Loucy (cell line): ENCODE measurements around the gene ANO7.

Experiments
- H2AFZ ChIP-seq: fragments of 200-600 bp; sonication (generic); 2 replicates; pipeline ENCODE4 v1.6.0; 2016; ENCODE audit warnings: antibody characterized with exemption, mild to moderate bottlenecking, low read length, moderate library complexity
- H3F3A ChIP-seq: fragments of 200-600 bp; 2 replicates; pipeline ENCODE4 v1.6.0; 2016; ENCODE audit warnings: antibody characterized with exemption, low read depth, mild to moderate bottlenecking
- H3K27me3 ChIP-seq: fragments of 200-600 bp; sonication (generic); 2 replicates; pipeline ENCODE4 v1.6.1; 2014; ENCODE audit warnings: low read length, mild to moderate bottlenecking; ENCODE audit not compliant: insufficient read depth, poor library complexity, severe bottlenecking
- H3K36me3 ChIP-seq: fragments of 200-600 bp; sonication (generic); 2 replicates; pipeline ENCODE4 v1.6.1; 2016; ENCODE audit warnings: low read length; ENCODE audit not compliant: insufficient read depth
- H3K4me1 ChIP-seq: fragments of 200-600 bp; sonication (generic); 2 replicates; pipeline ENCODE4 v1.5.1; 2014; ENCODE audit warnings: low read length, mild to moderate bottlenecking; ENCODE audit not compliant: insufficient read depth, poor library complexity, severe bottlenecking
- H3K4me2 ChIP-seq: fragments of 200-600 bp; sonication (generic); 2 replicates; pipeline ENCODE4 v1.6.0; 2014; ENCODE audit warnings: antibody characterized with exemption, low read length, low read depth, mild to moderate bottlenecking; ENCODE audit not compliant: poor library complexity, severe bottlenecking
- H3K4me3 ChIP-seq: fragments of 200-600 bp; sonication (generic); 2 replicates; pipeline ENCODE4 v1.5.1; 2014; ENCODE audit warnings: low read length, mild to moderate bottlenecking, mixed read lengths; ENCODE audit not compliant: poor library complexity, severe bottlenecking
- H3K79me2 ChIP-seq: fragments of 200-600 bp; sonication (generic); 2 replicates; pipeline ENCODE4 v1.6.1; 2014; ENCODE audit warnings: low read length; ENCODE audit not compliant: insufficient read depth
- H3K9ac ChIP-seq: fragments of 200-600 bp; sonication (generic); 2 replicates; pipeline ENCODE4 v1.6.0; 2014; ENCODE audit warnings: mild to moderate bottlenecking, low read depth, low read length, moderate library complexity; ENCODE audit not compliant: poor library complexity, severe bottlenecking
- H3K9me2 ChIP-seq: fragments of 200-600 bp; sonication (generic); replicated peaks from 2 replicates; pipeline ENCODE4 v1.6.1; 2016; ENCODE audit warnings: low read depth, low read length, mixed read lengths
- H3K9me3 ChIP-seq: fragments of 200-600 bp; sonication (generic); 2 replicates; pipeline ENCODE4 v1.6.1; 2014; ENCODE audit warnings: mild to moderate bottlenecking, antibody characterized with exemption, low read length, low read depth; ENCODE audit not compliant: insufficient read depth
- H4K20me1 ChIP-seq: fragments of 200-600 bp; sonication (generic); 2 replicates; pipeline ENCODE4 v1.6.0; 2014; ENCODE audit warnings: antibody characterized with exemption, low read length, mild to moderate bottlenecking; ENCODE audit not compliant: insufficient read depth, poor library complexity, severe bottlenecking
- EZH2phosphoT487 ChIP-seq: fragments of 200-600 bp; IDR thresholded peaks from 2 replicates; pipeline ENCODE4 v1.6.1; 2018; ENCODE audit warnings: antibody characterized with exemption, mild to moderate bottlenecking, moderate library complexity, borderline replicate concordance
- TF ChIP-seq, protein P1 (sequence below): fragments of 200-600 bp; sonication (generic); conservative IDR thresholded peaks from 2 replicates; pipeline ENCODE4 v1.5.1; 2014; ENCODE audit warnings: mild to moderate bottlenecking, antibody characterized with exemption, low read length

ANO7 gene

DNA sequence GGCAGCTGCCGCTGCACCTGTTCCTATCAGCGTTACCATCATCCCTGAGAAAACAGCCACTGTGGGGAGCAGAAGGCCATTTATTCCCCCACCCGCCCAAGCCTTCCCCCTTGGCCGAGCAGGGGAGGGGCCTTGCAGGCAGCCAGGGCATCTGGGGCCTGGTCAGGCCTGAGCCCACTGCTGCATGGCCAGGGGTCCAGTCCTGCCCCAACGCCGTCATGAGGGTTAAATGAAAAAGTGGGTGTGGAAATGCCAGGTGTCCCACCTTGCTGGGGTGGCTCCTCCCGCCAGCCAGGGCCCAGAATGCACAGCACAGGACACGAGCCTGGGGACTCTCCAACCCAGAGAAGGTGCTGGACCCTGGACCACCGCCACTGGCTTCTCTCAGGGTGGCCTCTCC is 14.2 kb downstream of the ANO7 start:
- TF ChIP-seq, protein P1, sequence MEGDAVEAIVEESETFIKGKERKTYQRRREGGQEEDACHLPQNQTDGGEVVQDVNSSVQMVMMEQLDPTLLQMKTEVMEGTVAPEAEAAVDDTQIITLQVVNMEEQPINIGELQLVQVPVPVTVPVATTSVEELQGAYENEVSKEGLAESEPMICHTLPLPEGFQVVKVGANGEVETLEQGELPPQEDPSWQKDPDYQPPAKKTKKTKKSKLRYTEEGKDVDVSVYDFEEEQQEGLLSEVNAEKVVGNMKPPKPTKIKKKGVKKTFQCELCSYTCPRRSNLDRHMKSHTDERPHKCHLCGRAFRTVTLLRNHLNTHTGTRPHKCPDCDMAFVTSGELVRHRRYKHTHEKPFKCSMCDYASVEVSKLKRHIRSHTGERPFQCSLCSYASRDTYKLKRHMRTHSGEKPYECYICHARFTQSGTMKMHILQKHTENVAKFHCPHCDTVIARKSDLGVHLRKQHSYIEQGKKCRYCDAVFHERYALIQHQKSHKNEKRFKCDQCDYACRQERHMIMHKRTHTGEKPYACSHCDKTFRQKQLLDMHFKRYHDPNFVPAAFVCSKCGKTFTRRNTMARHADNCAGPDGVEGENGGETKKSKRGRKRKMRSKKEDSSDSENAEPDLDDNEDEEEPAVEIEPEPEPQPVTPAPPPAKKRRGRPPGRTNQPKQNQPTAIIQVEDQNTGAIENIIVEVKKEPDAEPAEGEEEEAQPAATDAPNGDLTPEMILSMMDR = no peak
- no peak for TF ChIP-seq EZH2phosphoT487
- no peaks in the 10 kb centered on the region for H3K79me2 ChIP-seq
- H3K9me3 ChIP-seq = no peaks in the 10 kb centered on the region
- no peaks in the 10 kb centered on the region for H4K20me1 ChIP-seq
- H3K27me3 ChIP-seq = no peaks in the 10 kb centered on the region
- no peak overlapping the region for H3K4me3 ChIP-seq
- no peaks in the 10 kb centered on the region for H3K36me3 ChIP-seq
- H2AFZ ChIP-seq = no peak overlapping the region
- H3F3A ChIP-seq = no peaks in the 10 kb centered on the region
- H3K4me1 ChIP-seq = no peaks in the 10 kb centered on the region
- H3K4me2 ChIP-seq = no peak overlapping the region
- no peak overlapping the region for H3K9ac ChIP-seq
- H3K9me2 ChIP-seq = no peaks in the 10 kb centered on the region

GRCh38 chr2:241203218-241204009 is 14.9 kb downstream of the ANO7 start:
- H3K4me2 ChIP-seq = no peak overlapping the region
- H3F3A ChIP-seq = no peaks in the 10 kb centered on the region
- no peak overlapping the region for H2AFZ ChIP-seq
- H3K36me3 ChIP-seq = no peaks in the 10 kb centered on the region
- no peaks in the 10 kb centered on the region for H4K20me1 ChIP-seq
- H3K9ac ChIP-seq = no peak overlapping the region
- H3K79me2 ChIP-seq = no peaks in the 10 kb centered on the region
- H3K4me3 ChIP-seq = no peak overlapping the region
- H3K9me3 ChIP-seq = no peaks in the 10 kb centered on the region
- H3K4me1 ChIP-seq = no peaks in the 10 kb centered on the region
- TF ChIP-seq, protein P1 = no peak
- no peak for TF ChIP-seq EZH2phosphoT487
- H3K9me2 ChIP-seq = no peaks in the 10 kb centered on the region
- H3K27me3 ChIP-seq = no peaks in the 10 kb centered on the region

DNA sequence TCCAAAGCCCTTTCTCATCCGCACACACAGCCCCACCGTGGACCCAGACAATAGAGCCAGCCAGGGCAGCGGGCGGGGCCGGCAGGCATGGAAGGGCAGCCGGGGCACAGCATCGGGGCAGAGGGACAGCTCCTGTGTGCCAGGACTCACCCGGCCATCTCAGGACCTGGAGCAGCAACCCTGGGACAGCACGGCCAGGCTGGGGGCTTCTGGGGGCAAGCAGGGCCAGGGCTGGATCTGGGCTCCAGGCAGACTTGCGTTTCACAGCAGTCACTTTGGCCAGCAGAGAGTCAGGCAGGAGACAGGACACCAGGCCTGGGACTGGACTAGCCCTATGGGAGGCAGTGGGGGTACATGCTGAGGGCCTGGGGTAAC is 15.5 kb downstream of the ANO7 start:
- no peak for TF ChIP-seq EZH2phosphoT487
- TF ChIP-seq, protein P1 = no peak
- Histone ChIP-seq H3K9me3 (no peaks in the 10 kb centered on the region), H2AFZ (no peak overlapping the region), H4K20me1 (no peaks in the 10 kb centered on the region), H3K9ac (no peak overlapping the region), H3F3A (no peaks in the 10 kb centered on the region), H3K9me2 (no peaks in the 10 kb centered on the region), H3K4me3 (no peak overlapping the region), H3K36me3 (no peaks in the 10 kb centered on the region), H3K79me2 (no peaks in the 10 kb centered on the region), H3K27me3 (no peaks in the 10 kb centered on the region), H3K4me1 (no peaks in the 10 kb centered on the region), H3K4me2 (no peak overlapping the region)
